ENCODE results near the gene TNFSF18.

Gene TNFSF18

DNA sequence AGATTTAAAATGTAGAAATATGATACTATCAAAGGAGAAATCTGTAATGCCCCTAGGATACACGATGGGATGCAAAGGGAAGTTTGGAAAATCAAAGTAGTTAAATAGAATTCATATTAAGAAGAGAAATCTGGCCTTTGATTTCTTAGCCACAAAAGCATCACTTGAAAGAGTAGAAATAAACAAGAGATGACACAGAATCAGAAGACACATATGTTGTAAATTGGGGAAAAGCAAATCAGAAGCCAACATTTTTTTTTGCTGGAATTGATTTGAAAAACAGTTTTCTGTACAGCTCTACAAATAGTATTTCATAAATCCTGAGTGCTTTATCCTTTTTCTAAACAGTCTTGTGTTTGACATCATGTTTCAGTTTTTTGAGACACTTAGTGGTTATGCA is 12.4 kb upstream of the TNFSF18 start:
- Histone ChIP-seq H3K9ac (ENCODE audit: low read length) (no peak overlapping the region), H3K4me1 (ENCODE audit: control insufficient read depth, insufficient read depth, low read length) (no peaks in the 10 kb centered on the region), H3K36me3 (ENCODE audit: control insufficient read depth, insufficient read depth, low read length) (no peaks in the 10 kb centered on the region), H3K9me3 (ENCODE audit: control insufficient read depth, insufficient read depth, low read depth, low read length) (no peaks in the 10 kb centered on the region), H3K27me3 (ENCODE audit: control insufficient read depth, insufficient read depth, low read length) (no peaks in the 10 kb centered on the region), H3K4me3 (ENCODE audit: low read depth, low read length) (no peak overlapping the region), H3K27ac (ENCODE audit: low read depth, low read length) (no peak overlapping the region)

DNA sequence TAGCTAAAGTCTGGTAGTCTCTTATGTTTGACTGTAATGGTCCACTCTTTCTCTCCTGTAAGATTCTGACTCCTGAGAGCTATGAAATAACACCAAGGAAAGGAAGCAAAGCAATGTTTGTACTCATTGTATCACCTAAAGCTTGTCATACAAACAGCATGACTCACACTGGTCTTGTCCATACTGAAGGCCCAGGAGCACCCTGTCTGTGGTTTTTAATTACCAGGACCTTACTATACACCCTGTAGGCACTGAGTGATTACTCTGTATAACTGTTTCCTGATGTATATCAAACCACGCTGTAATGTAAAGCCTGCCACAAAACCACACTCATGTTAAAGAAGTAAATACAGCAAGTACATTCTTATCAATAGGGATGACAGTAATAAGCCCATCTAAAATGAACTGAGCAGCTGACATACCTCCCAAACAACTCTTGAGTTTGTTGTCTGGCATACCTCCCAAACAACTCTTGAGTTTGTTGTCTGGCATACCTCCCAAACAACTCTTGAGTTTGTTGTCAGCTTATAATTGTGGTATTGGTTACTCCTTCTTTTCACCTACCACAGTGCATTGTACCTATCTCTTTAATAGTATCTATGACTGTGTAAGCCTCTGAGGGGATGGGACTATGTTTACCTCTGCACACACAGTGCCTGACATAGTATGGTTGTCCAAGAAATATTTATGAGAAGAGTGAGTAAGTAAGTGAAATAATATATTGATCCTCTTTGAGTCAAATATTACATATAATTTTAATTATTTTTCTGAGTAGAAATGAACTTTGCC is 11.6 kb upstream of the TNFSF18 start:
- Histone ChIP-seq H3K9ac (ENCODE audit: low read length) (no peak overlapping the region), H3K27ac (ENCODE audit: low read depth, low read length) (no peak overlapping the region), H3K36me3 (ENCODE audit: control insufficient read depth, insufficient read depth, low read length) (no peaks in the 10 kb centered on the region), H3K4me3 (ENCODE audit: low read depth, low read length) (no peak overlapping the region), H3K9me3 (ENCODE audit: control insufficient read depth, insufficient read depth, low read depth, low read length) (no peaks in the 10 kb centered on the region), H3K4me1 (ENCODE audit: control insufficient read depth, insufficient read depth, low read length) (no peaks in the 10 kb centered on the region), H3K27me3 (ENCODE audit: control insufficient read depth, insufficient read depth, low read length) (no peaks in the 10 kb centered on the region)

DNA sequence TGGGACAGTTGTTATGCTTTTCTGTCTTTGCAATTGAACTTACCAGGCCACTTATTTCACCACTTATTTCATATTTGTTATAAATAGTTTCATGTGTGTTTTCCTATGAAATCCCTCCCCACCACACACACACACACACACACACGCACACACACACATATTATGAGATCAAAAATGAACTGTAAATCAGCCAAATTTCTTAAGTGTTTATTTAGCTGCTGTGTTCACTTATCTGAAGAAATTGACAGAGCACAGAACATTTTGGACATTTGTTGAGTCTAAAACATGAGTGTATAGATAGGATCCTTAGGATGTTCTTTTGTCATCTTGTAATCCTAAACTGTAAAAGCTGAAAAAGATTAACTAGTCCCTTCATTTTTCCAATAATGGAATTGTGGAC is 7.8 kb upstream of the TNFSF18 start:
- H3K4me1 ChIP-seq (ENCODE audit: control insufficient read depth, insufficient read depth, low read length) = no peaks in the 10 kb centered on the region
- H3K9me3 ChIP-seq (ENCODE audit: control insufficient read depth, insufficient read depth, low read depth, low read length) = no peaks in the 10 kb centered on the region
- no peak overlapping the region for H3K27ac ChIP-seq (ENCODE audit: low read depth, low read length)
- H3K27me3 ChIP-seq (ENCODE audit: control insufficient read depth, insufficient read depth, low read length) = no peaks in the 10 kb centered on the region
- H3K4me3 ChIP-seq (ENCODE audit: low read depth, low read length) = no peak overlapping the region
- H3K9ac ChIP-seq (ENCODE audit: low read length) = no peak overlapping the region
- no peaks in the 10 kb centered on the region for H3K36me3 ChIP-seq (ENCODE audit: control insufficient read depth, insufficient read depth, low read length)

DNA sequence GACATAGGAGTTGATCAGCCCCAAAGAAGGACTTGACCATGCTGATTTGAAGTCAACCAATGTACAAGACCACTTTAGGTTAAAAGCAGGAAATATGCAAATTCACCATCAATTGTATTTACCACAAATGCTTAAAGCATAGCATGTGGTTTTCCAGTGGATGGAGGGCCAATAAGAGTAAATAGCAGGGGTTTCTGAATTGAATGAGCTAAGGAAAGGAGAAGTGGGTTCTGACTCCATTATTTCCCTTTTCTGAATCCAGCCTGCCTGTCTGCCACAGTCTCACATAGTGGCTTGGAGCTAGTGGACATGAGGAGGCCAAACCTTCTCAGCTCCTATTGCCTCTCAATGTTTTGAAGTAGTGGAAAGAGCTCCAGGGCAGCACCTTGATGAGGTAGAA is 7.2 kb upstream of the TNFSF18 start:
- H3K4me1 ChIP-seq (ENCODE audit: control insufficient read depth, insufficient read depth, low read length) = no peaks in the 10 kb centered on the region
- H3K4me3 ChIP-seq (ENCODE audit: low read depth, low read length) = no peak overlapping the region
- no peak overlapping the region for H3K9ac ChIP-seq (ENCODE audit: low read length)
- no peaks in the 10 kb centered on the region for H3K27me3 ChIP-seq (ENCODE audit: control insufficient read depth, insufficient read depth, low read length)
- H3K36me3 ChIP-seq (ENCODE audit: control insufficient read depth, insufficient read depth, low read length) = no peaks in the 10 kb centered on the region
- no peak overlapping the region for H3K27ac ChIP-seq (ENCODE audit: low read depth, low read length)
- H3K9me3 ChIP-seq (ENCODE audit: control insufficient read depth, insufficient read depth, low read depth, low read length) = no peaks in the 10 kb centered on the region

DNA sequence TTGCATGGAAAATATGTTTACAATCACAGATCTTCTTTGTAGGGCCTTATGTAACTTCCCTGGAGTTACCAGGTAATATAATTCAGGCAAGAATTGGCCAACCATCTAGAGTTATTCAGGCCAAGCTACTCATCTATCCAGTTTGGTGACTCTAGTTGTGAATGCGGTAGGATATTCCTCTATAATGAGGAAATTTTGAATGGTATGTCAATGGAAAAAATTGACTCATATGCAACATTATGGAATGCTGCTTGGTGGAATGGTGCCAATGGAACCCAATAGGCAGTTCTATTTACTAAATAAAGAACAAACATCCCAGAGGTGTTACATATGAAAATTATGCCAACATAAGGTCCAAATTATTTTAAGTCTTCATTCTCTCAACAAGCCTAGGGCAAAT is 5.6 kb upstream of the TNFSF18 start:
- Histone ChIP-seq H3K9ac (ENCODE audit: low read length) (no peak overlapping the region), H3K4me3 (ENCODE audit: low read depth, low read length) (no peak overlapping the region), H3K4me1 (ENCODE audit: control insufficient read depth, insufficient read depth, low read length) (no peaks in the 10 kb centered on the region), H3K27me3 (ENCODE audit: control insufficient read depth, insufficient read depth, low read length) (no peaks in the 10 kb centered on the region), H3K36me3 (ENCODE audit: control insufficient read depth, insufficient read depth, low read length) (no peaks in the 10 kb centered on the region), H3K27ac (ENCODE audit: low read depth, low read length) (no peak overlapping the region), H3K9me3 (ENCODE audit: control insufficient read depth, insufficient read depth, low read depth, low read length) (no peaks in the 10 kb centered on the region)

DNA sequence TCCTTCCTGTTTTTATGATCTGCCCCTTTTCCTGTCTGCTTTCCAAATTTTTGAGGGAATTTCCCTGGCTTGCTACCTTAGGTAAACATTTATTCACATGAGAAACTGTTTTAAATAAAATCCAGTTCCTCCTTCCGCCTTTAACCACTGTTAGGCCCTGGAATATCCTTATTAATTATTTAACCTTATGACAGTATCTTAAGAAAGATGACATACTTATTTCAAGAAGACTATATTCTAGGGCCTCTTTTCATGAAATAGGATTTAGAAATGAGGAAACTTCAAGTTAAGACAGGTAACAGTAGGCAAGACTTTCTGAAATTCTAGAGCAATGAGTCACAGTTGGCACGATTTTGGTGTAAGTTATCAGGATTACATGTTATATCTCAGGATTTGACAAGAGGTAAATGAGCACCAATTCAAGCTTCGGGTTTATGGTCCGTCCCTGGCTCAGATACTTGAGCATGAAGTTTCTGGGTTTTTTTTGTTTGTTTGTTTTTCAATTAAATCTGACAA is 2.0 kb upstream of the TNFSF18 start:
- H3K27ac ChIP-seq (ENCODE audit: low read depth, low read length) = no peak overlapping the region
- no peaks in the 10 kb centered on the region for H3K36me3 ChIP-seq (ENCODE audit: control insufficient read depth, insufficient read depth, low read length)

DNA sequence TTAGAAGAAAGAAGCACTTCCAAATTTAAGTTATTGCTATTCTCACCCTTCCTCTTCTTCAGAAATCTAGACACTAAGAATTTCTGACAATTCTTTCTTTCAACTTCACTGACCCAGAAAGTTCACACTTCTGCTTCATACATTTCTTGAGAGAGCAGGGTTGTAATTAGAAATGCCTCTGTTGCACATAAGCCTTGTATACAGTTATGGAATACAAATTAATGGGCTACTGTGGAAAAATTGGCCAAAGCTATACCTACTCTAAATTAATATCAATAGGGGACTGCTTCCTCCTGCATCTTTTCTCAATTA is 1.5 kb downstream of the TNFSF18 start:
- H3K4me3 ChIP-seq (ENCODE audit: low read depth, low read length) = no peak overlapping the region
- no peaks in the 10 kb centered on the region for H3K4me1 ChIP-seq (ENCODE audit: control insufficient read depth, insufficient read depth, low read length)
- no peak overlapping the region for H3K9ac ChIP-seq (ENCODE audit: low read length)
- no peaks in the 10 kb centered on the region for H3K27me3 ChIP-seq (ENCODE audit: control insufficient read depth, insufficient read depth, low read length)
- H3K36me3 ChIP-seq (ENCODE audit: control insufficient read depth, insufficient read depth, low read length) = no peaks in the 10 kb centered on the region
- no peaks in the 10 kb centered on the region for H3K9me3 ChIP-seq (ENCODE audit: control insufficient read depth, insufficient read depth, low read depth, low read length)
- H3K27ac ChIP-seq (ENCODE audit: low read depth, low read length) = no peak overlapping the region

More for the DNA sequence above, 2.0 kb upstream of the TNFSF18 start:
- Histone ChIP-seq H3K4me3 (ENCODE audit: low read depth, low read length) (no peak overlapping the region), H3K9me3 (ENCODE audit: control insufficient read depth, insufficient read depth, low read depth, low read length) (no peaks in the 10 kb centered on the region), H3K27me3 (ENCODE audit: control insufficient read depth, insufficient read depth, low read length) (no peaks in the 10 kb centered on the region), H3K4me1 (ENCODE audit: control insufficient read depth, insufficient read depth, low read length) (no peaks in the 10 kb centered on the region), H3K9ac (ENCODE audit: low read length) (no peak overlapping the region)

DNA sequence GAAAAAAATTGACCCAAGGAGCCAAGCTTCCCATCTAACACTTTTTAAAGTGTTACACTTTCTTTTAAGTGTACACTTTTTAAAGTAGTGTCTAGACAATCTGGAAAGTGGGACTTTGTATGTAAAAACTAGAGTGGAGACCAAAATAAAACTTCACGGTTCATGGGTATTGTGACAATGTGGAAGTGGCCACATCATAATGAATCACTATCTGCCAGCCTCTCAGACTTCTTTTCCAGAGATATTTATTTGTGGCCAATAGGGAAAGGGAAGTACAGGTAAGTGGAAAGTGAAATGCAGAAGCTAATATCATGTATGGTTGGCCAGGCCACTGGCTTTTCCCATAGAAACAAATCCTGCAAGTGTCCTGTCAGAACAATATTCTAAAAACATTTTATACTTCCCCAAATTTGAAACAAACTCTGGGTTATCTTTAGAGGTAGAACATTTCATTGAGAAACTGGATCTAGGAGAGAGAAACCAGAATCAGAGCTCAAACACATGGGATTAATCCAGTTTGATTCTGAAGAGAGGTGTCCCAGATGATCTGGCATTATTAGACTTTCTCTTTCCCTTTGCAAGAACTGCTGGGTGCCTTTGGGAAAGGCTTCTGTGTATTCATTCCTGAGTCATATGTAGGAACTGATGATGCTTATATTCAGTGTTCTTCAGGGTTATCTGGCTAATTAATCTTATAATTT is 2.0 kb downstream of the TNFSF18 start:
- Histone ChIP-seq H3K9me3 (ENCODE audit: control insufficient read depth, insufficient read depth, low read depth, low read length) (no peaks in the 10 kb centered on the region), H3K4me1 (ENCODE audit: control insufficient read depth, insufficient read depth, low read length) (no peaks in the 10 kb centered on the region), H3K9ac (ENCODE audit: low read length) (no peak overlapping the region), H3K27ac (ENCODE audit: low read depth, low read length) (no peak overlapping the region), H3K36me3 (ENCODE audit: control insufficient read depth, insufficient read depth, low read length) (no peaks in the 10 kb centered on the region), H3K4me3 (ENCODE audit: low read depth, low read length) (no peak overlapping the region), H3K27me3 (ENCODE audit: control insufficient read depth, insufficient read depth, low read length) (no peaks in the 10 kb centered on the region)

DNA sequence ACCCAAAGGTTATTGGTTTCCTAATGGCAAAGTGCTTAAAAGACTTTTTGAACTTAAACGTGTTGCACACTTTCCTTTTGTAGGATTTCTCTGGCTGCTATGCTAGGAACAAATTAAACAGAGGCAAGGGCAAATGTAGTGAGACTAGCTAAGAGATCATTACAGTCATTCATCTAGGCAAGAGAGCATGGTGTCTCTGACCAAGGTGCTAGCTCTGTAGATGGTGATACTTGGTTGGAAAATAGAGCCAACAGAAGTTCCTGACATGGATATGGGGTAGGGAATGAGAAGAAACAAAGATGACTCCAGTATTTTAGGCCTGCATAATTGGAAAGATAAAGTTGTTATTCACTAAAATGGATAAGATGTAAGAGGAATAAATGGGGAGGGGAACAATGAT is 6.1 kb downstream of the TNFSF18 start:
- no peaks in the 10 kb centered on the region for H3K4me1 ChIP-seq (ENCODE audit: control insufficient read depth, insufficient read depth, low read length)
- H3K27me3 ChIP-seq (ENCODE audit: control insufficient read depth, insufficient read depth, low read length) = no peaks in the 10 kb centered on the region
- no peak overlapping the region for H3K4me3 ChIP-seq (ENCODE audit: low read depth, low read length)
- H3K9ac ChIP-seq (ENCODE audit: low read length) = no peak overlapping the region
- no peaks in the 10 kb centered on the region for H3K36me3 ChIP-seq (ENCODE audit: control insufficient read depth, insufficient read depth, low read length)
- no peak overlapping the region for H3K27ac ChIP-seq (ENCODE audit: low read depth, low read length)
- no peaks in the 10 kb centered on the region for H3K9me3 ChIP-seq (ENCODE audit: control insufficient read depth, insufficient read depth, low read depth, low read length)

DNA sequence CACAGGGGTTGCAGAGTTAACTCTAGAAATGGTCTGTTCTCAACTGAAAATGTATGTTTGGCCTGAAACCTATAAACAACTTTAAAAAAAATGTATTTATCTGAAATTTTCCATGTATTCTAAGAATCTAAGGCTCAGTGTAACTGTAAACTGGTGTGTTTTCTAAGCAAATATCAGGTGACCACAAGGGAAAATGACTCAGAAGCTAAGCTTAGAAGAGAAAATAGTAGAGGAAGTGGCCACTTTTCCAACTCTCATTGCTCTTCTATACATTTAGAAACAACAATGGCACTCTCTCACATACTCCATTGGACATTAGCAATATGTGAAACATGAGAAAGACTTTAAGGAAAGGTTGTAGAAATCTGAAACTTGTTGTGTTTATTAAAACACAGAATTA is 7.5 kb downstream of the TNFSF18 start:
- H3K36me3 ChIP-seq (ENCODE audit: control insufficient read depth, insufficient read depth, low read length) = no peaks in the 10 kb centered on the region
- H3K4me3 ChIP-seq (ENCODE audit: low read depth, low read length) = no peak overlapping the region
- H3K9ac ChIP-seq (ENCODE audit: low read length) = no peak overlapping the region
- no peaks in the 10 kb centered on the region for H3K9me3 ChIP-seq (ENCODE audit: control insufficient read depth, insufficient read depth, low read depth, low read length)
- no peaks in the 10 kb centered on the region for H3K4me1 ChIP-seq (ENCODE audit: control insufficient read depth, insufficient read depth, low read length)
- no peak overlapping the region for H3K27ac ChIP-seq (ENCODE audit: low read depth, low read length)
- no peaks in the 10 kb centered on the region for H3K27me3 ChIP-seq (ENCODE audit: control insufficient read depth, insufficient read depth, low read length)

DNA sequence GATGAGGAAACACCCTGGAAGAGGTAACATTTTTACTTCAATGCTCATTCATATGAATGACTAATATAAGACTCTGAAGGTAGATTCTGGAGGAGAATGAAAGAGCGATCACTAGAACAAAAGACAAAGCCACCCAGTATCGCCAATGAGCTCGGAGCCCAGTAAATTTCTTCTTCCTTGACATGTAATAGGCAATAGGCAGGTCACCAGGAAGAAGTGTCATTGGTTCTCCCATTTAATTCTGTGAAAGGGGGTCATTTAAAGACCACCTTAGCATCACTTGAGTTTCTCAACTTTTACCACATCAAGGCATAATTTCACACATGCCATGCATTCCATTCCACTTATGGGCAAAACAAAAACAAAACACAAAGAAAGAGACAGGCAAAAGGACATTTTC is 7.9 kb downstream of the TNFSF18 start:
- Histone ChIP-seq H3K9me3 (ENCODE audit: control insufficient read depth, insufficient read depth, low read depth, low read length) (no peaks in the 10 kb centered on the region), H3K9ac (ENCODE audit: low read length) (no peak overlapping the region), H3K27me3 (ENCODE audit: control insufficient read depth, insufficient read depth, low read length) (no peaks in the 10 kb centered on the region), H3K36me3 (ENCODE audit: control insufficient read depth, insufficient read depth, low read length) (no peaks in the 10 kb centered on the region), H3K27ac (ENCODE audit: low read depth, low read length) (no peak overlapping the region), H3K4me1 (ENCODE audit: control insufficient read depth, insufficient read depth, low read length) (no peaks in the 10 kb centered on the region), H3K4me3 (ENCODE audit: low read depth, low read length) (no peak overlapping the region)
